Right forelimb (tissue), 1 donor: ENCODE results near the gene KRT15.

ENCODE experiments used
- DNase-seq: peaks from one replicate; pipeline ENCODE4 v3.0.0-alpha.2; 2018

KRT15 gene

GRCh38 chr17:41478237-41478636 lies 40.5 kb downstream of the KRT15 start:
- no peak for DNase-seq

DNA sequence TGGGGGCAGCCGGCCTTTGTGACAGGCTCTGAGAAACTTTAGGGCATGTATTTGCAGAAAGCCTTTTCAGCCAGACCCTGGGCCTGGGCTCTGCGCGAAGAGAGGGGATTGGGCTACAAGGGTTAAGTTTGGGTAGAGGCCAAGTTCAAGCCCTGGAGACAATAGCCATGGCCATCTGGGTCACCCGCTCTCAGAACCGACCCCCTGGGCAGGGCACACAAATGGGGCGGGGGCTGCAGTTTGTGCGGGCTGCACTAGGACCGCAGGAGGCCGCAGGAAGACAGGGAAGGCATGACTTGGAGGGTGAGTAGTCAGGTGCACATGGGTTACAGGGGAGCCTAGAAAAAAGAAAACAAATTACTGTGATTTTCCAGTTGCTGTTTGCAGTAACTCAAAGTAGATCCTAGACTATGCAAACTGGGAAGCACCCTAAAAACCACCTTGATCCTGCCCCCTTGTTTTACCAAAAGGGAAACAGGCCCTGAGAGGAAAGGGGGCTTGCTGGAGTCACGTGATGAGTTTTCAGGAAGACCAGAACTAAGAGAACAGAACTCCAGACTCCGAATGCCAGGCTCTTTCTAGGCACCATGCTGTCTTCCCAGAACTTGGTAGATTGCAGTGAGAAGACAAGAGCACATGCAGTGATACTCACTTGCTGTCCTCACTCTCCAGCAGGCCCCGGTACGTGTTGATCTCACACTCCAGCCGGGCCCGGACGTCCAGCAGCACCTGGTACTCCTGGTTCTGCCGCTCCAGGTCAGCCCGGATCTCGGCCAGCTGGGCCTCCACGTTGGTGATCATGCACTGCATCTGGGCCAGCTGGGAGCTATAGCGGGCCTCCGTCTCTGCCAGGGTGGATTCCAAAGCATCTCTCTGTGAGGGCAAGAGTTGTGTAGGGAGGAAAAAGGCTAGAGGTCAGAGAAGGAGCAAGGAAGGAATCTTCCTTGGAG lies 41.5 kb downstream of the KRT15 start:
- DNase-seq, result no peak

- DNase-seq, result no peak
These were observed 43.3 kb downstream of the KRT15 start for GRCh38 chr17:41475421-41475820.

DNA sequence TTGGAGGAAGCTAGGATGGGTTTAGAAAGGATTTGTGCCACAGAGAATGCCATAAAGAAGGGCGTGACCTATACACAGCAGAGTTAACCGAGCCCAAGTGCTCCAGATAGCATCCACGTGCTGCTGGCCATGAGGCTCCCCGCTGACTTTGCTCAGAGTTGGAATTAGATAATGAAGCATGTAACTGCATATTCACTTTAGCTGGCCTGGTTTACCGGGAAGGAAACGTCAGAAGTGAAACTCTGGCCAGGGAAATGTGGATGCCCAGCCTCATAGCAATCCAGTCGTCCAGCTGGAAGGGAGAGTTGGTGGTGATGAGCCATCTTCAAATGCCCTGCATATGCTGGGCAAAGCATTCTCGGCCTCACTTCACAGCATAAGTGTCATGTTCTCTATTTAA lies 43.8 kb downstream of the KRT15 start:
- no peak for DNase-seq

DNA sequence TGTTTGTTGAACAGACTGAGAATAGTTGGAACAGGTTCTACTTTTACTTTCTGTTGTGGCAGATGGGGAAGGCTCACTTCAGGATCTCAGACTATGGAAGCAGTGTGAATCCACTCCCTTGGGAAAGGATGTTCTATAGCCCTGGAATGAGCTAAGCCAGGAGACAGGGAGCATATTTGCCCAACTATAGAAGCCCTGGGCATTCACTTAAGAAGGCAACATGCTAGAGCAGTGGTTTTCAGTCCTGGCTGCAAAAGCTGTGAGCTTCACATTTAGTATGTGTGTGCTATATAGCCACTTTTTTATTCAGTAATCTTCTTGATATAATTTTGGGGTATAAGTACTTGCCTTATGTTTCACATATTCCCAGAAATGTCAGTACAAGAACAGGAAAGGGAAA lies 50.3 kb downstream of the KRT15 start:
- no peak for DNase-seq

DNA sequence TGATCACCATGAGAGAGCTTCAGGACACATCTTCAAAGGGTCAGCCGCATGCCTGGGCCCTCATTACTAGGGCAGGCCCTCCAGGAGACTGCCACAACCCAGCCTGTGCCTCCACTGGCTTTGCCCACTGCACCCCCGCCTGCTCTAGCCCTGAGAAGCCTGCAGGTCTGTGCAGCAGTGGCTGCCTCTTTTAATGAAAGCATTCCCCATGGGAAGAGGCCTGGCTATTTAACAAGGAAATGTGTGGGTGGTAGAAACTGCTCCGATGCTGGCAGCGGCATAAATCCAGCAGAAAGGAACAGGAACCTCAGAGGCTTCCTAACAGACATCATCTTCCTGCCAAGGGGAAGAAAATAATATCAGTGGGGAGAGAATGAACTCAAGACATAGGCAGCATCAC lies 51.1 kb downstream of the KRT15 start:
- DNase-seq, result no peak

GRCh38 chr17:41466988-41467387 lies 51.7 kb downstream of the KRT15 start, which contains the start of gene KRT32:
KRT32 (minus strand) TSS chr17:41467386; CDS start chr17:41467325, 61 bp downstream.
- DNase-seq, result no peak

- no peak for DNase-seq
These were observed 54.0 kb downstream of the KRT15 start for GRCh38 chr17:41464682-41465081.

- no peak for DNase-seq
These were observed 54.5 kb downstream of the KRT15 start for GRCh38 chr17:41464173-41464572.

DNA sequence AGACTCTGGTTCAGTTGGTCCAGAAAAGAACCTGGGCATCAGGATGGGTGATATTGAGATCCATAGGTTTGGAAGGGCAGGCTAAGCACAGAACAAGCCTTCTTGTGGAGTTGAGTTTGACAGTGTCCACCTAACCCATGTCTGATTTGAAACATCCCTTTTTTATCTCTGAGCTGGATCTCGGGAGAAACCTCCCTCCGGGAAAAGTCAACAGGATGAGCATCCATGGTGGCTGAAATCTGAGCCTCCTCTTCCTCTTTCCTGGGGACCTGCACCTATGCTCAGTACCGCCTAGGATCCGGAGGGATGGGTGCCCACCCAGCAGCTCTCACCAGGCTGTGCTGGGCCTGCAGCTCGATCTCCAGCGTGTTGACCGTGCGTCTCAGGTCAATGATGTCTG lies 54.9 kb downstream of the KRT15 start:
- DNase-seq, result no peak
